ENCODE measurements around the gene ARSB.
A peak's percentile ranks its signal among the peaks of the same experiment; 100 is the strongest.
"Not testable (repeated sequence)": the region's sequence is repeated elsewhere in the genome, so short reads cannot be mapped to it uniquely, and the experiment has no call there.

ARSB gene

GRCh38 chr5:78993165-78993564 is 8.1 kb upstream of the ARSB start:
- no peak for DNase-seq

GRCh38 chr5:78992146-78992545 is 7.0 kb upstream of the ARSB start:
- DNase-seq: no peak

- DNase-seq: no peak
These were observed 4.0 kb upstream of the ARSB start for GRCh38 chr5:78989080-78989479.

GRCh38 chr5:78985725-78986223 is 664 bp upstream of the ARSB start:
- DNase-seq: no peak

- peak; percentile 63 to 72 for DNase-seq
These were observed 533 bp downstream of the ARSB start for GRCh38 chr5:78984439-78985115.

- no peak for DNase-seq
These were observed 1.3 kb downstream of the ARSB start for GRCh38 chr5:78983601-78984438.

GRCh38 chr5:78983194-78983593 is 1.9 kb downstream of the ARSB start:
- not testable (repeated sequence) for DNase-seq

- no peak for DNase-seq
These were observed 5.2 kb downstream of the ARSB start for GRCh38 chr5:78979909-78980308.

GRCh38 chr5:78979117-78979742 is 5.9 kb downstream of the ARSB start:
- no peak for DNase-seq

GRCh38 chr5:78975035-78975434 is 10.1 kb downstream of the ARSB start:
- no peak for DNase-seq

- no peak for DNase-seq
These were observed 10.5 kb downstream of the ARSB start for GRCh38 chr5:78974601-78975000.

- DNase-seq: no peak
These were observed 11.1 kb downstream of the ARSB start for GRCh38 chr5:78974011-78974410.

GRCh38 chr5:78972654-78973428 is 12.3 kb downstream of the ARSB start:
- DNase-seq: no peak

GRCh38 chr5:78971998-78972397 is 13.1 kb downstream of the ARSB start:
- no peak for DNase-seq

- no peak for DNase-seq
These were observed 16.3 kb downstream of the ARSB start for GRCh38 chr5:78968781-78969180.

- DNase-seq: peak in 1 of 2 experiments; percentile 12
These were observed 20.2 kb downstream of the ARSB start for GRCh38 chr5:78964889-78965288.

- no peak for DNase-seq
These were observed 23.4 kb downstream of the ARSB start for GRCh38 chr5:78961743-78962142.

GRCh38 chr5:78959767-78960166 is 25.3 kb downstream of the ARSB start:
- DNase-seq: no peak

- no peak for DNase-seq
These were observed 26.3 kb downstream of the ARSB start for GRCh38 chr5:78958672-78959445.

- DNase-seq: no peak
These were observed 28.2 kb downstream of the ARSB start for GRCh38 chr5:78956901-78957300.

- DNase-seq: no peak
These were observed 31.9 kb downstream of the ARSB start for GRCh38 chr5:78953092-78953800.

Data from NCI-H1930 (cell line).